B cell (primary cell): ENCODE data around the gene CSN3.

Experiments
- EZH2 ChIP-seq: IDR thresholded peaks from 2 replicates; pipeline ENCODE4 v1.6.1; 2012; ENCODE audit warnings: borderline replicate concordance, low read depth, mild to moderate bottlenecking, moderate library complexity, low read length; ENCODE audit not compliant: insufficient read depth, poor library complexity, severe bottlenecking
- TF ChIP-seq, protein P1 (sequence below): fragments of 200-600 bp; IDR thresholded peaks from one replicate; pipeline ENCODE4 v1.8.0; 2022; ENCODE audit warnings: antibody characterized with exemption, mild to moderate bottlenecking

GRCh38 chr4:70298051-70298450 lies 55.7 kb downstream of the CSN3 start:
- TF ChIP-seq, protein P1, sequence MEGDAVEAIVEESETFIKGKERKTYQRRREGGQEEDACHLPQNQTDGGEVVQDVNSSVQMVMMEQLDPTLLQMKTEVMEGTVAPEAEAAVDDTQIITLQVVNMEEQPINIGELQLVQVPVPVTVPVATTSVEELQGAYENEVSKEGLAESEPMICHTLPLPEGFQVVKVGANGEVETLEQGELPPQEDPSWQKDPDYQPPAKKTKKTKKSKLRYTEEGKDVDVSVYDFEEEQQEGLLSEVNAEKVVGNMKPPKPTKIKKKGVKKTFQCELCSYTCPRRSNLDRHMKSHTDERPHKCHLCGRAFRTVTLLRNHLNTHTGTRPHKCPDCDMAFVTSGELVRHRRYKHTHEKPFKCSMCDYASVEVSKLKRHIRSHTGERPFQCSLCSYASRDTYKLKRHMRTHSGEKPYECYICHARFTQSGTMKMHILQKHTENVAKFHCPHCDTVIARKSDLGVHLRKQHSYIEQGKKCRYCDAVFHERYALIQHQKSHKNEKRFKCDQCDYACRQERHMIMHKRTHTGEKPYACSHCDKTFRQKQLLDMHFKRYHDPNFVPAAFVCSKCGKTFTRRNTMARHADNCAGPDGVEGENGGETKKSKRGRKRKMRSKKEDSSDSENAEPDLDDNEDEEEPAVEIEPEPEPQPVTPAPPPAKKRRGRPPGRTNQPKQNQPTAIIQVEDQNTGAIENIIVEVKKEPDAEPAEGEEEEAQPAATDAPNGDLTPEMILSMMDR, result no peak
- no peak for TF ChIP-seq EZH2
